GM12878 (cell line): Measurements from ENCODE around the gene URAD. TPM values are rescaled to one million over a fixed set of nuclear protein-coding genes. Genes with fewer than 3 reads are reported as not detected.

Experiments
- ATAC-seq: fragments of 200-7000 bp; cut with Tn5 transposase; 3 replicates; pipeline ENCODE4 v1.9.1; 2020; ENCODE audit warnings: mild to moderate bottlenecking, moderate library complexity
- BruUV-seq: library from RNA; stranded (reverse); fragments of 400-500 nt; replicated peaks from 2 replicates; lab custom pipeline; 2021; lab: Mats Ljungman, UMichigan
- CTCF ChIA-PET: fragments of 300-600 bp; sonication (Branson Sonifier 250); formaldehyde crosslinking; extraction: SDS; loops from one replicate; lab custom pipeline; 2021; ENCODE audit warnings: inconsistent platforms; lab: Yijun Ruan, JAX
- POLR2A ChIA-PET: fragments of 350-600 bp; formaldehyde crosslinking; extraction: SDS; loops from one replicate; lab custom pipeline; 2021; ENCODE audit warnings: inconsistent platforms; lab: Charles Lee
- RAD21 ChIA-PET: fragments of 300-600 bp; sonication (Branson Sonifier 250); formaldehyde crosslinking; loops from one replicate; lab custom pipeline; 2023; ENCODE audit warnings: antibody characterized with exemption; ENCODE audit not compliant: unreplicated experiment; lab: Charles Lee
- SMC1A ChIA-PET: fragments of 300-600 bp; sonication (Branson Sonifier 250); formaldehyde crosslinking; loops from one replicate; lab custom pipeline; 2023; ENCODE audit not compliant: unreplicated experiment, uncharacterized antibody; lab: Charles Lee
- DNase-seq: peaks from one replicate; pipeline ENCODE4 v3.0.0-alpha.2; 2011; ENCODE audit warnings: low read depth, low spot score
- FAIRE-seq: peaks from 3 replicates; lab custom pipeline; 2011; peaks lifted over from hg19 to GRCh38; lab: Jason Lieb, UNC
- H2AFZ ChIP-seq: 2 replicates; pipeline ENCODE4 v1.6.0; 2011; ENCODE audit warnings: low read depth, low read length, control low read depth; ENCODE audit not compliant: control insufficient read depth
- H3K27ac ChIP-seq: 2 replicates; pipeline ENCODE4 v1.5.1; 2011; ENCODE audit warnings: control low read depth; ENCODE audit not compliant: control insufficient read depth, insufficient read depth
- H3K27me3 ChIP-seq, 2 experiments: replicated peaks in 1 of 2; 2 replicates each; pipeline versions ENCODE4 v1.6.0 to v1.6.1; 2011; ENCODE audit warnings: low read length in 1 of 2; ENCODE audit not compliant: control insufficient read depth in 2 of 2, insufficient read depth in 2 of 2
- H3K36me3 ChIP-seq, 2 experiments: 2 replicates each; pipeline ENCODE4 v1.5.1; 2011; ENCODE audit warnings: low read length in 1 of 2; ENCODE audit not compliant: control insufficient read depth in 2 of 2, insufficient read depth in 2 of 2
- H3K4me1 ChIP-seq: 2 replicates; pipeline ENCODE4 v1.6.1; 2011; ENCODE audit warnings: mild to moderate bottlenecking, low read length, moderate library complexity, mixed read lengths; ENCODE audit not compliant: control insufficient read depth, insufficient read depth
- H3K4me2 ChIP-seq: 2 replicates; pipeline ENCODE4 v1.6.0; 2011; ENCODE audit warnings: control low read depth; ENCODE audit not compliant: control insufficient read depth, insufficient read depth
- H3K4me3 ChIP-seq: fragments of 200-600 bp; sonication (generic); 2 replicates; pipeline ENCODE4 v1.5.1; 2016
- H3K79me2 ChIP-seq: 2 replicates; pipeline ENCODE4 v1.6.0; 2011; ENCODE audit warnings: low read length; ENCODE audit not compliant: control insufficient read depth, insufficient read depth
- H3K9ac ChIP-seq: 2 replicates; pipeline ENCODE4 v1.8.0; 2011; ENCODE audit warnings: low read length, control low read depth, mixed read lengths; ENCODE audit not compliant: control insufficient read depth, insufficient read depth
- H3K9me3 ChIP-seq: replicated peaks from 3 replicates; pipeline ENCODE4 v1.5.1; 2011; ENCODE audit warnings: mild to moderate bottlenecking, low read length; ENCODE audit not compliant: control insufficient read depth, insufficient read depth
- H4K20me1 ChIP-seq: 2 replicates; pipeline ENCODE4 v1.6.0; 2011; ENCODE audit not compliant: control insufficient read depth, insufficient read depth
- GABPA ChIP-seq: IDR thresholded peaks from 2 replicates; pipeline ENCODE4 v1.6.1; 2014; ENCODE audit warnings: antibody characterized with exemption, low read depth, mild to moderate bottlenecking, inconsistent platforms
- PAX5 ChIP-seq: IDR thresholded peaks from 2 replicates; pipeline ENCODE4 v1.6.1; 2011; ENCODE audit warnings: low read depth, low read length, borderline replicate concordance
- TAF1 ChIP-seq: IDR thresholded peaks from 2 replicates; pipeline ENCODE4 v1.6.1; 2011; ENCODE audit warnings: mild to moderate bottlenecking, low read depth, low read length, borderline replicate concordance
- WGBS: methylation state at CpG from one replicate; pipeline ENCODE4 v1.1.6; 2016; ENCODE audit warnings: low lambda C conversion rate; ENCODE audit not compliant: insufficient replicate concordance, insufficient coverage; ENCODE audit errors: missing lambda C conversion rate; 5-methylcytosine and 5-hydroxymethylcytosine counted together
- in situ Hi-C: fragments of 300-500 bp; cut with MboI; formaldehyde crosslinking; loops from 9 replicates; pipeline ENCODE4 v1.14.3; 2018; ENCODE audit warnings: mixed read lengths
- intact Hi-C: fragments of 100-400 bp; cut with micrococcal nuclease; formaldehyde crosslinking; loops from one replicate; pipeline ENCODE4 v1.14.2; 2022; ENCODE audit not compliant: unreplicated experiment
- polyA plus RNA-seq, 11 experiments: library from polyadenylated mRNA; depleted of rRNA in 4 of 11; unstranded in 6 of 11; stranded (reverse) in 5 of 11; fragments of >200 nt; fragmentation: Nextera tagmentation in 4 of 11; fragmentation: Illumina TruSeq in 1 of 11; extraction: Ambion mirVana in 4 of 11; extraction: Trizol in 1 of 11; gene quantifications; 1 replicate in 1 of 11; 2 replicates in 10 of 11; pipeline versions ENCODE4 v1.2.1 to v1.2.3, GENCODE V29; 2011 to 2016; ENCODE audit warnings: inconsistent platforms in 2 of 11, missing spikeins in 2 of 11, low read depth in 1 of 11
- total RNA-seq, 4 experiments: library from RNA; depleted of rRNA in 3 of 4; stranded (reverse); fragments of >200 nt in 3 of 4; fragmentation: Illumina TruSeq in 1 of 4; extraction: Trizol in 1 of 4; gene quantifications; 2 replicates each; pipeline versions ENCODE4 v1.2.1 to v1.2.3, GENCODE V29; 2013 to 2021
- TF ChIP-seq, protein P1 (sequence below): fragments of 450-650 bp; IDR thresholded peaks from 2 replicates; pipeline ENCODE4 v1.6.1; 2014; ENCODE audit warnings: mild to moderate bottlenecking

The URAD gene
- total and polyA plus RNA-seq, 10 of the 15 experiments (the other 5 are each of a cell fraction or from before 2014, with no cell fraction given): not detected

DNA sequence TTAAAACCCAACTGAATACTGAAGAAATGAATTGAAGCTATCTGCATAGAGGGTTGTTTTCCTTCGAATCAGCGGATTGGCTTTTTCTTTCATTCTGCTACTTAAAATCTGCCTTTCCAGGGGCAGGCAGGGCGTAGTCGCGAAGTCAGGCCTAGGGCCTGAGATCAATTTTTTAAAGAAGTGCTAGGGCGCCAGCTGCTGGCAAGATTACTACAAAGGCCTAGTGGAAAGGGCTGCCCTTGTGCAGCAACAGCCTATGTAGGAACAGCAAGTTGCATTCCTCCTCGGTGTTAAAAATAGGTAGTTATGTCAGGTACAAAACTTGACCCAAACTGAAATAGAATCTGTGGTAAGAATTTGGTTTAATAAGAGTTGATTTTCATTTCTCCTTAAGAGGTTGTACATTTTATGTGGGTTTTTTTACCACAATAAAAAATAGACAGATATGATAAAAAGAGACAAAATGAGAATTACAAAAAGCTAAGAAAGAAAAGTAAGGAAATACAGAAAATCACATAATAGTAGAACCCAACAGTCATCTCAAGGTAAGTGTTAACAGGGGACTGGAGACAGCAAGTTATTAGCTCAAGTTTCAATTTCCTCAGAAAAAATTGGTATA, 9.5 kb upstream of the URAD start (continued):
- TF ChIP-seq GABPA: no peak
- TF ChIP-seq, protein P1, sequence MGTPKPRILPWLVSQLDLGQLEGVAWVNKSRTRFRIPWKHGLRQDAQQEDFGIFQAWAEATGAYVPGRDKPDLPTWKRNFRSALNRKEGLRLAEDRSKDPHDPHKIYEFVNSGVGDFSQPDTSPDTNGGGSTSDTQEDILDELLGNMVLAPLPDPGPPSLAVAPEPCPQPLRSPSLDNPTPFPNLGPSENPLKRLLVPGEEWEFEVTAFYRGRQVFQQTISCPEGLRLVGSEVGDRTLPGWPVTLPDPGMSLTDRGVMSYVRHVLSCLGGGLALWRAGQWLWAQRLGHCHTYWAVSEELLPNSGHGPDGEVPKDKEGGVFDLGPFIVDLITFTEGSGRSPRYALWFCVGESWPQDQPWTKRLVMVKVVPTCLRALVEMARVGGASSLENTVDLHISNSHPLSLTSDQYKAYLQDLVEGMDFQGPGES: no peak
- TF ChIP-seq TAF1: no peak

DNA sequence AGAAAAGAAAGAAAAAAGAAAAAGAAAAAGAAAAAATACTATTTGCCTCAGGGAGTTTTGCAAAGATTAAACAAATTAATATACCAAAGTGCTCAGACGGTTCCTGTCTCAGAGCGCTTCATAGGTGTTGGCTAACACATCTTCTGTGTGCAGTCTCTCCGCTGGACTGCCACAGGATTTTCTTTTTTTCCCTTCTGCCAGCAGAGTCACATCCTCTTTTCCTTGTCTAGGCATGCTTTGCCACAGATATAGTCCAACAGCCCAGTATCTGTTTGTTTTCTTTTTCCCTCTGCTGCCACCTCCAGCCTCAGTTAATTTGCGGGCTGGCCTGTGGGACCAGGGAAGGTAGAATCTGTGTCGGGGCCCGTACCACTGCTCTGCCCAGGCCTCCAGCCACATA, 3.4 kb upstream of the URAD start:
- intact Hi-C loops: no loop called here
- FAIRE-seq (no peak), ATAC-seq (no peak), DNase-seq (no peak)
- Histone ChIP-seq H3K4me3 (no peak overlapping the region), H3K4me1 (no peaks in the 10 kb centered on the region), H3K36me3 (no peaks in the 10 kb centered on the region), H3K27ac (no peak overlapping the region), H3K79me2 (no peaks in the 10 kb centered on the region), H2AFZ (no peak overlapping the region), H3K4me2 (no peak overlapping the region), H3K27me3 (no peaks in the 10 kb centered on the region; a peak in 1 of 4 replicates), H3K9me3 (no peaks in the 10 kb centered on the region), H4K20me1 (no peaks in the 10 kb centered on the region), H3K9ac (no peak overlapping the region)
- 96% methylated on average over 4 of the region's 6 CpGs for whole genome bisulfite sequencing
- TF ChIP-seq PAX5: no peak
- BruUV-seq: no TSS peak
- ChIA-PET CTCF (interaction anchor here (2.5 kb wide), 1 partner anchor 161 kb away, joined by 6 read pairs; no protein-coding TSS in a partner anchor), SMC1A (no interaction called here), POLR2A (no interaction called here), RAD21 (interaction anchor here (0.7 kb wide), 1 partner anchor 147 kb away, joined by 3 read pairs; no protein-coding TSS in a partner anchor)
- in situ Hi-C loops: no loop called here
